H9 (cell line): Measurements from ENCODE around the gene ERC2. TPM values are rescaled to one million over a fixed set of nuclear protein-coding genes. Genes with fewer than 3 reads are reported as not detected.

Experiments used
- DNase-seq: peaks from one replicate; pipeline ENCODE4 v3.0.0-alpha.2; 2017
- H2AFZ ChIP-seq: one replicate; pipeline ENCODE4 v1.6.1; 2013; ENCODE audit warnings: mild to moderate bottlenecking, low read length, control low read depth, moderate library complexity
- H2AK5ac ChIP-seq: 2 replicates; pipeline ENCODE4 v1.6.1; 2013; ENCODE audit warnings: low read length, control low read depth, mixed read lengths; ENCODE audit not compliant: insufficient read length
- H2BK120ac ChIP-seq: one replicate; pipeline ENCODE4 v1.6.1; 2013; ENCODE audit warnings: low read depth, mild to moderate bottlenecking, low read length, control low read depth, inconsistent platforms; ENCODE audit not compliant: poor library complexity, severe bottlenecking
- H2BK12ac ChIP-seq: 2 replicates; pipeline ENCODE4 v1.6.1; 2013; ENCODE audit warnings: low read length, control low read depth, mixed read lengths, low read depth; ENCODE audit not compliant: insufficient read length
- H2BK15ac ChIP-seq: 2 replicates; pipeline ENCODE4 v1.6.1; 2013; ENCODE audit warnings: low read depth, low read length, control low read depth
- H2BK20ac ChIP-seq: one replicate; pipeline ENCODE4 v1.6.1; 2013; ENCODE audit warnings: low read depth, mild to moderate bottlenecking, low read length, control low read depth, inconsistent platforms; ENCODE audit not compliant: poor library complexity, severe bottlenecking
- H2BK5ac ChIP-seq: 2 replicates; pipeline ENCODE4 v1.6.1; 2013; ENCODE audit warnings: low read length, control low read depth, mixed read lengths; ENCODE audit not compliant: insufficient read length
- H3K14ac ChIP-seq: 2 replicates; pipeline ENCODE4 v1.6.1; 2013; ENCODE audit warnings: low read length, control low read depth; ENCODE audit not compliant: insufficient read depth
- H3K18ac ChIP-seq: 2 replicates; pipeline ENCODE4 v1.6.1; 2013; ENCODE audit warnings: low read depth, mild to moderate bottlenecking, mixed read lengths, low read length, control low read depth; ENCODE audit not compliant: insufficient read length
- H3K23ac ChIP-seq: 2 replicates; pipeline ENCODE4 v1.6.1; 2013; ENCODE audit warnings: low read length, control low read depth, mixed read lengths, low read depth; ENCODE audit not compliant: insufficient read length
- H3K23me2 ChIP-seq: 2 replicates; pipeline ENCODE4 v1.6.1; 2013; ENCODE audit warnings: low read depth, mild to moderate bottlenecking, mixed read lengths, low read length, control low read depth; ENCODE audit not compliant: insufficient read length, poor library complexity, severe bottlenecking
- H3K27ac ChIP-seq: 2 replicates; pipeline ENCODE4 v1.5.1; 2013; ENCODE audit warnings: low read length, control low read depth, mixed read lengths, low read depth; ENCODE audit not compliant: insufficient read length
- H3K27me3 ChIP-seq: 2 replicates; pipeline ENCODE4 v1.6.1; 2013; ENCODE audit warnings: low read length, control low read depth, inconsistent platforms; ENCODE audit not compliant: insufficient read depth
- H3K4ac ChIP-seq: 2 replicates; pipeline ENCODE4 v1.6.1; 2013; ENCODE audit warnings: low read depth, mild to moderate bottlenecking, control low read depth, inconsistent platforms, low read length, moderate library complexity
- H3K4me1 ChIP-seq: 2 replicates; pipeline ENCODE4 v1.6.1; 2013; ENCODE audit warnings: low read length, control low read depth, inconsistent platforms; ENCODE audit not compliant: insufficient read depth
- H3K4me2 ChIP-seq: 2 replicates; pipeline ENCODE4 v1.6.1; 2013; ENCODE audit warnings: low read length, control low read depth, mixed read lengths; ENCODE audit not compliant: insufficient read length, insufficient read depth
- H3K56ac ChIP-seq: 2 replicates; pipeline ENCODE4 v1.6.1; 2013; ENCODE audit warnings: low read depth, mild to moderate bottlenecking, mixed read lengths, low read length, control low read depth; ENCODE audit not compliant: insufficient read length
- H3K79me1 ChIP-seq: 2 replicates; pipeline ENCODE4 v1.6.1; 2013; ENCODE audit warnings: low read depth, mild to moderate bottlenecking, moderate library complexity, low read length, control low read depth, inconsistent platforms; ENCODE audit not compliant: insufficient read depth, poor library complexity, severe bottlenecking
- H3K79me2 ChIP-seq: 2 replicates; pipeline ENCODE4 v1.6.1; 2013; ENCODE audit warnings: low read length, control low read depth, inconsistent platforms; ENCODE audit not compliant: insufficient read depth
- H3K9ac ChIP-seq: 2 replicates; pipeline ENCODE4 v1.6.1; 2013; ENCODE audit warnings: low read length, control low read depth, mixed read lengths; ENCODE audit not compliant: insufficient read length; ENCODE audit errors: extremely low read depth
- H3K9me3 ChIP-seq: one replicate; pipeline ENCODE4 v1.6.1; 2013; ENCODE audit warnings: low read depth, low read length, inconsistent platforms; ENCODE audit not compliant: control insufficient read depth
- H3T11ph ChIP-seq: one replicate; pipeline ENCODE4 v1.6.1; 2013; ENCODE audit warnings: mild to moderate bottlenecking, low read length, control low read depth, inconsistent platforms
- H4K20me1 ChIP-seq: one replicate; pipeline ENCODE4 v1.6.1; 2013; ENCODE audit not compliant: control insufficient read depth, insufficient read length, insufficient read depth
- H4K5ac ChIP-seq: 2 replicates; pipeline ENCODE4 v1.6.1; 2013; ENCODE audit warnings: low read depth, mild to moderate bottlenecking, mixed read lengths, low read length, control low read depth; ENCODE audit not compliant: insufficient read length
- H4K8ac ChIP-seq: replicated peaks from 2 replicates; pipeline ENCODE4 v1.6.1; 2013; ENCODE audit warnings: low read length, control low read depth, mixed read lengths, low read depth; ENCODE audit not compliant: insufficient read length
- H4K91ac ChIP-seq: 2 replicates; pipeline ENCODE4 v1.6.1; 2013; ENCODE audit warnings: low read depth, mild to moderate bottlenecking, moderate library complexity, mixed read lengths, low read length, control low read depth; ENCODE audit not compliant: insufficient read length
- H3K27ac Mint-ChIP-seq, 3 experiments: 2 replicates in 2 of 3; 3 replicates in 1 of 3; pipeline ENCODE4 v1.8.0; 2020 to 2021; ENCODE audit warnings: mixed read lengths in 3 of 3, mild to moderate bottlenecking in 1 of 3, moderate library complexity in 1 of 3
- H3K27me3 Mint-ChIP-seq: 2 replicates; pipeline ENCODE4 v1.8.0; 2021; ENCODE audit warnings: low read depth, mild to moderate bottlenecking, moderate library complexity, mixed read lengths
- H3K36me3 Mint-ChIP-seq, 3 experiments: 2 replicates in 2 of 3; 3 replicates in 1 of 3; pipeline ENCODE4 v1.8.0; 2020 to 2021; ENCODE audit warnings: low read depth in 3 of 3, mixed read lengths in 3 of 3; ENCODE audit not compliant: insufficient read depth in 1 of 3
- H3K4me1 Mint-ChIP-seq, 2 experiments: 2 replicates each; pipeline ENCODE4 v1.8.0; 2020; ENCODE audit warnings: mixed read lengths in 2 of 2
- H3K4me3 Mint-ChIP-seq, 2 experiments: 2 replicates in 1 of 2; 3 replicates in 1 of 2; pipeline ENCODE4 v1.8.0; 2020 to 2021; ENCODE audit warnings: mild to moderate bottlenecking in 2 of 2, mixed read lengths in 2 of 2, moderate library complexity in 1 of 2
- H3K9me3 Mint-ChIP-seq, 2 experiments: 2 replicates in 1 of 2; 3 replicates in 1 of 2; pipeline ENCODE4 v1.8.0; 2020; ENCODE audit warnings: mild to moderate bottlenecking in 2 of 2, mixed read lengths in 2 of 2, moderate library complexity in 1 of 2
- CTCF ChIP-seq: fragments of 200-600 bp; sonication (generic); conservative IDR thresholded peaks from 3 replicates; pipeline ENCODE4 v1.8.0; 2021; ENCODE audit warnings: antibody characterized with exemption, mild to moderate bottlenecking
- total RNA-seq: library from RNA; stranded (reverse); gene quantifications from 2 replicates; pipeline ENCODE4 v1.2.1, GENCODE V29; 2021

Gene ERC2
- total RNA-seq, 1 experiment from 2014 or later = 15.4 TPM

GRCh38 chr3:55714057-55714456 lies 754.2 kb downstream of the ERC2 start:
- Histone ChIP-seq H2BK15ac (no peak overlapping the region), H4K91ac (no peak overlapping the region), H3K4me1 (no peaks in the 10 kb centered on the region), H3K56ac (no peak overlapping the region), H3K23ac (no peak overlapping the region), H3K79me1 (no peaks in the 10 kb centered on the region), H2AK5ac (no peak overlapping the region), H3K27ac (no peak overlapping the region), H2AFZ (no peak overlapping the region), H3K4me2 (no peak overlapping the region), H3K23me2 (no peaks in the 10 kb centered on the region), H3K14ac (no peak overlapping the region), H2BK12ac (no peak overlapping the region), H4K8ac (no peak overlapping the region), H2BK20ac (no peak overlapping the region), H3K27me3 (no peaks in the 10 kb centered on the region), H3T11ph (no peak overlapping the region), H3K18ac (no peak overlapping the region), H4K20me1 (no peaks in the 10 kb centered on the region), H2BK120ac (no peak overlapping the region), H3K4ac (no peak overlapping the region), H2BK5ac (no peak overlapping the region), H3K9me3 (no peaks in the 10 kb centered on the region), H4K5ac (no peak overlapping the region), H3K79me2 (no peaks in the 10 kb centered on the region), H3K9ac (no peak overlapping the region)
- no peak for DNase-seq
- Mint-ChIP-seq H3K4me1 (peaks cover 0 to 5% of the 10 kb centered on the region in 2 experiments; a peak in 1 of 4 replicates), H3K9me3 (no peaks in the 10 kb centered on the region), H3K36me3 (no peaks in the 10 kb centered on the region), H3K27ac (no peak overlapping the region), H3K27me3 (no peaks in the 10 kb centered on the region), H3K4me3 (no peak overlapping the region)
- no peak for TF ChIP-seq CTCF
